Stomach (tissue), 9 donors: ENCODE measurements around the gene CD52. TPM values are rescaled to one million over a fixed set of nuclear protein-coding genes. Genes with fewer than 3 reads are reported as not detected.

Source experiments
- DNase-seq, 2 donors: peaks; one replicate each; pipeline versions ENCODE4 v3.0.0 to v3.0.0-alpha.2; 2013 to 2019
- H3K27ac ChIP-seq, 5 donors: fragments of 200-600 bp in 4 of 5; sonication (generic) in 4 of 5; one replicate each; pipeline ENCODE4 v1.5.1; 2013 to 2019; ENCODE audit warnings: mild to moderate bottlenecking in 1 of 5, moderate library complexity in 1 of 5
- H3K27me3 ChIP-seq, 3 donors: fragments of 200-600 bp; sonication (generic); one replicate each; pipeline ENCODE4 v1.5.1; 2017 to 2019; ENCODE audit warnings: mixed run types in 1 of 3
- H3K36me3 ChIP-seq, 4 donors: fragments of 200-600 bp; sonication (generic); 1 replicate in 3 of 4; 2 replicates in 1 of 4; pipeline ENCODE4 v1.5.1; 2016 to 2019
- H3K4me1 ChIP-seq, 4 donors: fragments of 200-600 bp; sonication (generic); one replicate each; pipeline ENCODE4 v1.5.1; 2016 to 2019
- H3K4me3 ChIP-seq, 4 donors: fragments of 200-600 bp; sonication (generic) in 3 of 4; one replicate each; pipeline ENCODE4 v1.5.1; 2016 to 2019; ENCODE audit warnings: mild to moderate bottlenecking in 1 of 4
- H3K9me3 ChIP-seq, 4 donors: fragments of 200-600 bp; sonication (generic); one replicate each; pipeline ENCODE4 v1.5.1; 2016 to 2019
- EP300 ChIP-seq: sonication (generic); formaldehyde crosslinking; IDR thresholded peaks from one replicate; pipeline ENCODE4 v1.6.1; 2017; ENCODE audit warnings: antibody characterized with exemption
- POLR2A ChIP-seq, 4 donors: fragments of 450-650 bp; IDR thresholded peaks; one replicate each; pipeline ENCODE4 v1.6.1; 2016; ENCODE audit warnings: antibody characterized with exemption in 4 of 4, control low read depth in 2 of 4, mild to moderate bottlenecking in 1 of 4, moderate library complexity in 1 of 4
- POLR2AphosphoS5 ChIP-seq, 3 donors: sonication (generic); formaldehyde crosslinking; IDR thresholded peaks; one replicate each; pipeline ENCODE4 v1.6.1; 2016; ENCODE audit warnings: antibody characterized with exemption in 3 of 3
- WGBS, 5 donors: extraction: QIAGEN DNeasy Blood & Tissue Kit in 3 of 5; methylation state at CpG; one replicate each; pipeline versions ENCODE4 v1.1.5 to v1.1.7; 2013 to 2018; 5-methylcytosine and 5-hydroxymethylcytosine counted together
- intact Hi-C: fragments of 100-400 bp; cut with DNase I; formaldehyde crosslinking; loops from one replicate; pipeline ENCODE4 v1.15.1; 2023; ENCODE audit warnings: low total_unique reads
- polyA plus RNA-seq, 3 donors: library from polyadenylated mRNA; stranded (reverse); fragments of 200-250 nt; gene quantifications; one replicate each; pipeline ENCODE4 v1.2.3, GENCODE V29; 2013
- total RNA-seq, 5 donors: library from RNA; depleted of rRNA; stranded (reverse); fragments of >200 nt; gene quantifications; one replicate each; pipeline versions ENCODE4 v1.1.0 to v1.2.3, GENCODE V29; 2014 to 2016
- TF ChIP-seq, protein P1 (sequence below), 7 experiments: fragments of 450-650 bp in 4 of 7; fragments of 200-600 bp in 3 of 7; sonication (generic) in 3 of 7; IDR thresholded peaks; one replicate each; pipeline ENCODE4 v1.5.1; 2016 to 2019; ENCODE audit warnings: antibody characterized with exemption in 7 of 7, control low read depth in 2 of 7, mild to moderate bottlenecking in 1 of 7
- donor health status: healthy with polysubstance abuse.
- donor health status: Bipolar disorder and iron deficiency.
- donor health status: healthy.

Gene CD52
- total and polyA plus RNA-seq, 8 donors: 5.1 to 68.2 (median 21.2) TPM; not detected in 2

DNA sequence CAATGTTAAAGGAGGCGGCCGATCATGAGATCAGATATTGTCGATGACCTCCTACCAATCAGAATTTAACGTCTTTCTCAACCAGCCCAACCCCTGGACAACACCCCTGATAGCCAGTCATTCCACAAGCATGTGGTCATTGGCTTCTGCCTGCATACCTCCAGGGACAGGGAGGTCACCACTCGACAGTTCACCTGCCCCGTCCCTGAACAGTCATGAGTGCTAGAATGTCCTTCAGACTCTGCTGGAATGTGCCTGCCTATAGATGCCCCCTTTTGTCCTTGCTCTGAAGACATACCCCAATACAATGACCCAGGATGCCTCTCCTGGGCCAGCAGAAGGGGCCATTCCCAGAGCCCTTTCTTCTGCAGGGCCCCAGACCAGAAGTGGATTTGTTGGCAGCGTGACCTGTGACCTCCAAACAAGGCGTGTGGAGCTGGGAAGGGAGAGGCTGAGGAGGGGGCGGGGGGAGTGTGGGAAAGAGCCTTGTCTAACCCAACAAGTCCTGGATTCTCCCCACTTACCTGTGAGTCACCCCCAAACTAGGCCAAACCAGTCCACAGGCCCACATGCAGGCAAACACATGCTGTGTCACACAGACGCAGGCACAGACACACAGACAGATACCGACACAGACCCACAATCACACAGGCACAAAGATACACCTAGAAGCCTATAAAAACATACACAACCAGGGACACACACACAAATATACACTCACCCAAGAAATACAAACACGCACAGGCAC, 34.0 kb downstream of the CD52 start:
- H3K9me3 ChIP-seq: no peaks in the 10 kb centered on the region
- WGBS, 5 donors: 74 to 82% (median 77%) methylated on average over 12 of the region's 12 CpGs
- TF ChIP-seq EP300: no peak
- H3K27ac ChIP-seq: no peak overlapping the region
- no peaks in the 10 kb centered on the region for H3K36me3 ChIP-seq
- H3K27me3 ChIP-seq: peaks cover 0 to 32% (median 0%) of the 10 kb centered on the region in 3 donors
- peak in 1 of 2 donors; percentile 61 for DNase-seq
- no peak overlapping the region for H3K4me3 ChIP-seq
- intact Hi-C loops: no loop called here
- H3K4me1 ChIP-seq: peaks cover 0 to under 1% (median 0%) of the 10 kb centered on the region in 4 donors

GRCh38 chr1:26352338-26352679, 34.6 kb downstream of the CD52 start:
- H3K27ac ChIP-seq: no peak overlapping the region
- no peak for DNase-seq
- H3K27me3 ChIP-seq: peaks cover 0 to 38% (median 0%) of the 10 kb centered on the region in 3 donors
- 82 to 89% (median 85%) methylated on average over 5 of the region's 5 CpGs for WGBS, 5 donors
- H3K9me3 ChIP-seq: no peaks in the 10 kb centered on the region
- intact Hi-C loops: no loop called here
- no peak overlapping the region for H3K4me3 ChIP-seq
- TF ChIP-seq POLR2AphosphoS5 (IDR thresholded peaks at IDR 0.05) (no peak), POLR2A (IDR thresholded peaks at IDR 0.05) (no peak), EP300 (no peak)
- TF ChIP-seq, protein P1, sequence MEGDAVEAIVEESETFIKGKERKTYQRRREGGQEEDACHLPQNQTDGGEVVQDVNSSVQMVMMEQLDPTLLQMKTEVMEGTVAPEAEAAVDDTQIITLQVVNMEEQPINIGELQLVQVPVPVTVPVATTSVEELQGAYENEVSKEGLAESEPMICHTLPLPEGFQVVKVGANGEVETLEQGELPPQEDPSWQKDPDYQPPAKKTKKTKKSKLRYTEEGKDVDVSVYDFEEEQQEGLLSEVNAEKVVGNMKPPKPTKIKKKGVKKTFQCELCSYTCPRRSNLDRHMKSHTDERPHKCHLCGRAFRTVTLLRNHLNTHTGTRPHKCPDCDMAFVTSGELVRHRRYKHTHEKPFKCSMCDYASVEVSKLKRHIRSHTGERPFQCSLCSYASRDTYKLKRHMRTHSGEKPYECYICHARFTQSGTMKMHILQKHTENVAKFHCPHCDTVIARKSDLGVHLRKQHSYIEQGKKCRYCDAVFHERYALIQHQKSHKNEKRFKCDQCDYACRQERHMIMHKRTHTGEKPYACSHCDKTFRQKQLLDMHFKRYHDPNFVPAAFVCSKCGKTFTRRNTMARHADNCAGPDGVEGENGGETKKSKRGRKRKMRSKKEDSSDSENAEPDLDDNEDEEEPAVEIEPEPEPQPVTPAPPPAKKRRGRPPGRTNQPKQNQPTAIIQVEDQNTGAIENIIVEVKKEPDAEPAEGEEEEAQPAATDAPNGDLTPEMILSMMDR (IDR thresholded peaks at IDR 0.05): no peak
- peaks cover 0 to 6% (median 0%) of the 10 kb centered on the region in 4 donors for H3K4me1 ChIP-seq
- no peaks in the 10 kb centered on the region for H3K36me3 ChIP-seq

DNA sequence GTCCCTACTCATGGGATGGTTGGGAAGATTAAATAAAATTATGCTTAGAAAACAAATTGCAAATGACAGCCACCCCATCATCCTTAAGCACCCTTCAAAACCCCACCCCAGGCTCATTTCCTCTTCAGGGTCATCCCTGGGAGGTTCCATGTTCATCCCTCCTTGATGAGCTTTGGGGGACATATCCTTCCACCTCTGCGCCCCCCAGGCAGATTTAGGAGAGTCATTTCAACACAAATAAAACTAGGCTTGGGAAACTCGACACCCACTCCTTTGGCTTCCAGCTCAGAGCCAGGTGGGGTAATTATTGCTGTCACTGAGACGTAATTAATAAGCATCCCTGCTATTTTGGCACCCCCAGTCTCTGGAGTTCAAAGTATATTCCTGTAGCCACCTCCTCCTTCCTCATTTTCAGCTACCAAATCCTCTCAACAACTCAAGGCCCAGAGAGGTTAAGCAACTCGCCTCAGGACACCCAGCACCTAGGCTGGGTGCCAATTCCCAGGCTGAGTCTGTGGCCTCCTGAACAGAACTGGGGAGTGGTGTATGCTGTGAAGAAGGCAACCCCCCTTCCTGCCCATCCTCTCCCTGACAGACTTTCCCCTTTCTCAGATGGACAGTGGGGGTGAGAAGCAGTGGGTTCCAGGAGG, 35.6 kb downstream of the CD52 start:
- Histone ChIP-seq H3K36me3 (no peaks in the 10 kb centered on the region), H3K27ac (no peak overlapping the region), H3K27me3 (peaks cover 0 to 48% (median 0%) of the 10 kb centered on the region in 3 donors), H3K4me3 (no peak overlapping the region), H3K4me1 (peaks cover 0 to 11% (median 0%) of the 10 kb centered on the region in 4 donors), H3K9me3 (no peaks in the 10 kb centered on the region)
- no peak for DNase-seq
- TF ChIP-seq EP300 (no peak), POLR2A (IDR thresholded peaks at IDR 0.05) (no peak), POLR2AphosphoS5 (IDR thresholded peaks at IDR 0.05) (no peak)
- TF ChIP-seq, protein P1 (IDR thresholded peaks at IDR 0.05): no peak
- intact Hi-C loops: no loop called here
- 79 to 92% (median 89%) methylated on average over 4 of the region's 4 CpGs for WGBS, 5 donors

DNA sequence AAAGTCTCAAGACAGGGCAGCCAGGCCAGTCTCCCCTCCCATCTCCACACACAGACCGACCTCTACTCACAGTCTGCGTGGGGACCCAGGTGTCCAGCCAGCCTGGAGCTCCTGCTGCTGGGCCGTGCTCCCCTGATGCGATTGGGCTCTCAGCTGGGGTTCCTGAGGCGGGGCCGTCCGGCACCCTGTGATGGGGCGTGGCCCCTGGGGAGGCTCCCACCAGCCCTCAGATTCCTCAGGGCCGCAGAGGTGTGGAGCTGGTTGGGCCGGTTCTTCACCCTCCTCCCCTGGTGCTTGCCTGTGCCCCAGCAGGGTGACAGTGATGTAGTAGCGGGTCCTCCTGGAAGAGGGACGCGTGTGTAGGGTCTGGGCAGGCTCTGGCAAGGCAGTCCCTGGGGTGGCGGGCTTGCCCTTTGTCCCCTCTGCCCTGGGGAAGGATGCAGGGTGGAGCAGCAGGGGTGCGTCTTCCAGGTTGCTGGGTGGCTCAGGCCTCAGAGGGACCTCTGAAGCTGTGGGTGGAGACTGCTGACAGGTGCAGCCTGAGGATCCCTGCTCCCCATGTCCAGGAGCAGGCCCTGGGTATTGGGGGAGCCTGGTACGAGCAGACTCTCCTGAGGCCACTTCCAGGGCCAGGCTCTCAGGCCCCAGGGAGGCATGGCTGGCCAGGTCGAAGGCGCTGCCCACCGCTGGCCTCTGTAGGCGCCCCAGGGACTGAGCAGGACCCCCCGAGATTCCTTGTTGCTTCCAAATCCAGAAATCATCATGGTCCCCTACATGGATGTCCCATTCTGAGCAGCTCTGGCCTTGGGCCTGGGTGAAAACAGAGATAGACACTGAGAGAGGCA, 36.4 kb downstream of the CD52 start, which contains the start of gene CRYBG2:
CRYBG2 (minus strand) TSS at position 155 of the 845 bp plus-strand sequence. CDS start 7,473 bp downstream, outside the sequence.
- no peak for TF ChIP-seq POLR2AphosphoS5 (IDR thresholded peaks at IDR 0.05)
- TF ChIP-seq POLR2A (IDR thresholded peaks at IDR 0.05): no peak
- no peak for TF ChIP-seq EP300
- TF ChIP-seq, protein P1 (IDR thresholded peaks at IDR 0.05): no peak
- Histone ChIP-seq H3K4me1 (peaks cover 0 to 19% (median 0%) of the 10 kb centered on the region in 4 donors), H3K9me3 (no peaks in the 10 kb centered on the region), H3K36me3 (no peaks in the 10 kb centered on the region), H3K27me3 (peaks cover 0 to 56% (median 0%) of the 10 kb centered on the region in 3 donors), H3K4me3 (no peak within 1 kb of the TSS), H3K27ac (no peak within 1 kb of the TSS)
- WGBS, 5 donors: 47 to 75% (median 58%) methylated on average over 4 to 21 of the region's 21 CpGs
- peak; percentile 65 to 93 for DNase-seq
- intact Hi-C loops: no loop called here
